GM23338 (cell line): ENCODE measurements around the gene CAMK1. TPM values are rescaled to one million over a fixed set of nuclear protein-coding genes. Genes with fewer than 3 reads are reported as not detected.

Experiments used
- ATAC-seq: fragments of 200-7000 bp; cut with Tn5 transposase; 3 replicates; pipeline ENCODE4 v1.9.1; 2020
- DNase-seq: peaks from one replicate; pipeline ENCODE4 v3.0.0-alpha.2; 2015; ENCODE audit warnings: low spot score
- H2AFZ ChIP-seq: fragments of 200-600 bp; sonication (generic); 2 replicates; pipeline ENCODE4 v1.8.0; 2016; ENCODE audit warnings: antibody characterized with exemption, mild to moderate bottlenecking, moderate library complexity
- H3F3A ChIP-seq: fragments of 200-600 bp; sonication (generic); replicated peaks from 2 replicates; pipeline ENCODE4 v1.8.0; 2017; ENCODE audit warnings: antibody characterized with exemption, mixed run types, low read depth
- H3K27ac ChIP-seq: fragments of 200-600 bp; sonication (generic); 2 replicates; pipeline ENCODE4 v1.6.1; 2016; ENCODE audit warnings: low read depth
- H3K27me3 ChIP-seq: fragments of 200-600 bp; sonication (generic); 2 replicates; pipeline ENCODE4 v1.8.0; 2016; ENCODE audit warnings: mild to moderate bottlenecking, mixed run types, moderate library complexity; ENCODE audit not compliant: insufficient read depth
- H3K36me3 ChIP-seq: fragments of 200-600 bp; sonication (generic); 2 replicates; pipeline ENCODE4 v1.8.0; 2016; ENCODE audit warnings: mild to moderate bottlenecking; ENCODE audit not compliant: insufficient read depth
- H3K4me1 ChIP-seq: fragments of 200-600 bp; sonication (generic); 2 replicates; pipeline ENCODE4 v1.8.0; 2016; ENCODE audit warnings: mild to moderate bottlenecking, moderate library complexity; ENCODE audit not compliant: insufficient read depth
- H3K4me2 ChIP-seq: fragments of 200-600 bp; sonication (generic); 2 replicates; pipeline ENCODE4 v1.7.1; 2017; ENCODE audit warnings: mixed run types
- H3K4me3 ChIP-seq: fragments of 200-600 bp; sonication (generic); 2 replicates; pipeline ENCODE4 v1.6.1; 2016; ENCODE audit warnings: mixed run types
- H3K79me2 ChIP-seq: fragments of 200-600 bp; sonication (generic); replicated peaks from 2 replicates; pipeline ENCODE4 v1.8.0; 2017; ENCODE audit warnings: mild to moderate bottlenecking; ENCODE audit not compliant: insufficient read depth
- H3K9me2 ChIP-seq: fragments of 200-600 bp; sonication (generic); 2 replicates; pipeline ENCODE4 v1.8.0; 2017; ENCODE audit not compliant: insufficient read depth
- H4K20me1 ChIP-seq: fragments of 200-600 bp; sonication (generic); replicated peaks from 2 replicates; pipeline ENCODE4 v1.8.0; 2017; ENCODE audit warnings: mild to moderate bottlenecking; ENCODE audit not compliant: insufficient read depth
- H3K27ac Mint-ChIP-seq: 2 replicates; pipeline ENCODE4 v1.8.0; 2020; ENCODE audit warnings: inconsistent platforms, mild to moderate bottlenecking, moderate library complexity, mixed read lengths
- H3K27me3 Mint-ChIP-seq: 3 replicates; pipeline ENCODE4 v1.8.0; 2022; ENCODE audit warnings: low read depth, mild to moderate bottlenecking, moderate library complexity, mixed read lengths, inconsistent platforms; ENCODE audit not compliant: insufficient read depth, poor library complexity
- H3K36me3 Mint-ChIP-seq: 3 replicates; pipeline ENCODE4 v1.8.0; 2021; ENCODE audit warnings: low read depth, mild to moderate bottlenecking, inconsistent platforms, moderate library complexity, mixed read lengths
- H3K4me1 Mint-ChIP-seq: 3 replicates; pipeline ENCODE4 v1.8.0; 2020; ENCODE audit warnings: mild to moderate bottlenecking, inconsistent platforms, mixed read lengths
- H3K4me3 Mint-ChIP-seq: 3 replicates; pipeline ENCODE4 v1.8.0; 2021; ENCODE audit warnings: moderate library complexity, mild to moderate bottlenecking, inconsistent platforms, mixed read lengths
- H3K9me3 Mint-ChIP-seq: 3 replicates; pipeline ENCODE4 v1.8.0; 2020; ENCODE audit warnings: moderate library complexity, mild to moderate bottlenecking, inconsistent platforms, mixed read lengths
- CREB1 ChIP-seq: fragments of 250-450 bp; sonication (Bioruptor Pico); IDR thresholded peaks from 2 replicates; pipeline ENCODE4 v1.5.0; 2020; ENCODE audit warnings: low read depth, mild to moderate bottlenecking, moderate library complexity
- JUNB ChIP-seq: IDR thresholded peaks from one replicate; pipeline ENCODE4 v1.6.1; 2016; ENCODE audit warnings: antibody characterized with exemption; ENCODE audit not compliant: unreplicated experiment
- POLR2AphosphoS5 ChIP-seq: IDR thresholded peaks from 2 replicates; pipeline ENCODE4 v1.6.1; 2016; ENCODE audit warnings: antibody characterized with exemption, low read depth
- REST ChIP-seq: IDR thresholded peaks from one replicate; pipeline ENCODE4 v1.6.1; 2018; ENCODE audit warnings: antibody characterized with exemption; ENCODE audit not compliant: unreplicated experiment
- STAT1 ChIP-seq: IDR thresholded peaks from one replicate; pipeline ENCODE4 v1.6.1; 2016; ENCODE audit warnings: antibody characterized with exemption; ENCODE audit not compliant: unreplicated experiment
- ZNF331 ChIP-seq: fragments of 250-450 bp; sonication (Bioruptor Pico); IDR thresholded peaks from 2 replicates; pipeline ENCODE4 v1.5.0; 2020; ENCODE audit warnings: low read depth, mild to moderate bottlenecking, moderate library complexity
- polyA plus RNA-seq: library from polyadenylated mRNA; unstranded; fragments of >200 nt; fragmentation: Nextera tagmentation; extraction: Ambion mirVana; gene quantifications from 2 replicates; pipeline ENCODE4 v1.2.1, GENCODE V29; 2016
- total RNA-seq: library from RNA; depleted of rRNA; stranded (reverse); fragments of >200 nt; shearing (Covaris generic); gene quantifications from 2 replicates; pipeline ENCODE4 v1.2.3, GENCODE V29; 2014
- TF ChIP-seq, protein P1 (sequence below), 2 experiments: fragments of 200-600 bp in 1 of 2; sonication (generic) in 1 of 2; conservative IDR thresholded peaks; 2 replicates each; pipeline versions ENCODE4 v1.5.1 to v1.6.1; 2016 to 2017; ENCODE audit warnings: antibody characterized with exemption in 2 of 2, low read depth in 2 of 2, mild to moderate bottlenecking in 2 of 2, moderate library complexity in 1 of 2

Gene CAMK1
- total and polyA plus RNA-seq, 2 experiments from 2014 or later, result 4.4 TPM

DNA sequence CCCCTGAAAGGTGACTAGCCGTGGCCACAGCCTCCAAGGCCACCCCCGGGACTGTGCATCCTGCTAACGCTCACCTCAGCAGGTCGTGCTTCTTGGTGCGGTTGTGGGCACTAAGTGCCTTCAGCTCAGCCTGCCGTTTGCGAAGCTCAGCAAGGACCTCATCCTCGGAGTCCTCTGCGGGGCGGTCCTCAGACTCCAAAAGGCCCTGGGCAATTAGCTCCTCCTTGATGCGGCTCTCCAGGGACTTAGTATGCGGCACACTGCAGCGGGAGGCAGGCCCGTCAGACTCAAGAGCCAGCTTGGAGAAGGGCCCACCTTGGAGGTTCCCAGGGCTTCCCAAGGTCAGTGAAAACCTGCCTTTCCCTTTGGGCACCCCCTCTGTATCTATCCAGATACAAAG is 14.2 kb upstream of the CAMK1 start (continued):
- TF ChIP-seq REST (no peak), STAT1 (no peak), CREB1 (CRISPR knock-in tag) (no peak)

GRCh38 chr3:9782770-9783169 is 13.0 kb upstream of the CAMK1 start:
- Histone ChIP-seq H3F3A (0 out of 2 replicates have a peak, but pooled peaks cover 8% of the 10 kb centered on the region), H3K27me3 (no peaks in the 10 kb centered on the region), H3K27ac (no peak overlapping the region), H4K20me1 (no peaks in the 10 kb centered on the region; the same call in 1 of the 2 replicates), H3K4me3 (no peak overlapping the region), H3K36me3 (peaks cover 6% of the 10 kb centered on the region; the same call in 1 of the 2 replicates), H3K79me2 (no peaks in the 10 kb centered on the region), H3K9me2 (no peaks in the 10 kb centered on the region), H3K4me1 (no peaks in the 10 kb centered on the region), H3K4me2 (no peak overlapping the region), H2AFZ (no peak overlapping the region)
- H3K4me3 Mint-ChIP-seq, result no peak overlapping the region
- H3K9me3 Mint-ChIP-seq, result no peaks in the 10 kb centered on the region
- TF ChIP-seq, protein P1, sequence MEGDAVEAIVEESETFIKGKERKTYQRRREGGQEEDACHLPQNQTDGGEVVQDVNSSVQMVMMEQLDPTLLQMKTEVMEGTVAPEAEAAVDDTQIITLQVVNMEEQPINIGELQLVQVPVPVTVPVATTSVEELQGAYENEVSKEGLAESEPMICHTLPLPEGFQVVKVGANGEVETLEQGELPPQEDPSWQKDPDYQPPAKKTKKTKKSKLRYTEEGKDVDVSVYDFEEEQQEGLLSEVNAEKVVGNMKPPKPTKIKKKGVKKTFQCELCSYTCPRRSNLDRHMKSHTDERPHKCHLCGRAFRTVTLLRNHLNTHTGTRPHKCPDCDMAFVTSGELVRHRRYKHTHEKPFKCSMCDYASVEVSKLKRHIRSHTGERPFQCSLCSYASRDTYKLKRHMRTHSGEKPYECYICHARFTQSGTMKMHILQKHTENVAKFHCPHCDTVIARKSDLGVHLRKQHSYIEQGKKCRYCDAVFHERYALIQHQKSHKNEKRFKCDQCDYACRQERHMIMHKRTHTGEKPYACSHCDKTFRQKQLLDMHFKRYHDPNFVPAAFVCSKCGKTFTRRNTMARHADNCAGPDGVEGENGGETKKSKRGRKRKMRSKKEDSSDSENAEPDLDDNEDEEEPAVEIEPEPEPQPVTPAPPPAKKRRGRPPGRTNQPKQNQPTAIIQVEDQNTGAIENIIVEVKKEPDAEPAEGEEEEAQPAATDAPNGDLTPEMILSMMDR (conservative IDR thresholded peaks at IDR 0.05; ENCODE audit: low read depth in 2 of 2), result peak; percentile 34 to 51; a peak in 3 of 4 replicates
- no peak for TF ChIP-seq CREB1 (CRISPR knock-in tag)
- H3K27ac Mint-ChIP-seq, result no peak overlapping the region
- H3K27me3 Mint-ChIP-seq, result peaks cover 12% of the 10 kb centered on the region
- peak; percentile 31 for DNase-seq
- H3K36me3 Mint-ChIP-seq, result peaks cover 60% of the 10 kb centered on the region
- peak; percentile 42; the same call in 2 of the 3 replicates for ATAC-seq
- H3K4me1 Mint-ChIP-seq, result no peaks in the 10 kb centered on the region

GRCh38 chr3:9781978-9782603 is 12.3 kb upstream of the CAMK1 start:
- TF ChIP-seq POLR2AphosphoS5, result no peak
- TF ChIP-seq CREB1 (CRISPR knock-in tag), result no peak
- TF ChIP-seq JUNB, result no peak
- TF ChIP-seq, protein P1 (conservative IDR thresholded peaks at IDR 0.05; ENCODE audit: low read depth in 2 of 2), result no peak
- TF ChIP-seq ZNF331 (CRISPR knock-in tag), result no peak
- no peaks in the 10 kb centered on the region; the same call in 1 of the 2 replicates for H4K20me1 ChIP-seq
- peaks cover 6% of the 10 kb centered on the region; the same call in 1 of the 2 replicates for H3K36me3 ChIP-seq
- DNase-seq (no peak), ATAC-seq (no peak)
- no peak overlapping the region for H3K4me2 ChIP-seq
- no peak overlapping the region for H3K27ac ChIP-seq
- H3K4me3 ChIP-seq, result no peak overlapping the region
- H2AFZ ChIP-seq, result no peak overlapping the region
- H3K4me1 Mint-ChIP-seq, result no peaks in the 10 kb centered on the region
- no peaks in the 10 kb centered on the region for H3K4me1 ChIP-seq
- 0 out of 2 replicates have a peak, but pooled peaks cover 2% of the 10 kb centered on the region for H3F3A ChIP-seq
- no peak overlapping the region for H3K4me3 Mint-ChIP-seq
- H3K9me2 ChIP-seq, result no peaks in the 10 kb centered on the region
- no peak overlapping the region for H3K27ac Mint-ChIP-seq
- H3K27me3 ChIP-seq, result no peaks in the 10 kb centered on the region
- peaks cover 54% of the 10 kb centered on the region for H3K36me3 Mint-ChIP-seq
- peaks cover 12% of the 10 kb centered on the region for H3K27me3 Mint-ChIP-seq
- H3K79me2 ChIP-seq, result no peaks in the 10 kb centered on the region
- no peaks in the 10 kb centered on the region for H3K9me3 Mint-ChIP-seq
